ENCODE data around the gene CCDC28A. TPM values are rescaled to one million over a fixed set of nuclear protein-coding genes. Genes with fewer than 3 reads are reported as not detected.

CCDC28A gene
- polyA plus RNA-seq, 3 donors, result 22.9 to 31.6 (median 29.8) TPM

DNA sequence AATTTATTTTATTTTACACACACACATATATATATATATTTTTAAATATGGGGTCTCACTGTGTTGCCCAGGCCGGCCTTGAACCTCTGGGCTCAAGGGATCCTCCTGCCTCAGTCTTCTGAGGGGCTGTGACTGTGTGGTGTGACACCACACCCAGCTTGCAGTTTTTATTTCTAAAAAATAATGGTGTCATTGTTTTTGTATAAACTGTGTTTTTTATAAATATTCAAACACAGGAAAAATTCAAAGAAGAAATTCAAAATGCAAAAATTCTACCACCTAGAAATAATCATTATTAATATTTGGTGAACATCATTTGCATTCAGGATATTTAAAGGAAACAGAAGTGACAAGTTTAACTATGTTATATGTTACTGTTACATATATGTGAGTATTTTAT, 3.1 kb downstream of the CCDC28A start:
- no peak for DNase-seq (ENCODE audit: extremely low read depth in 1 of 11, low read depth in 9 of 11, low spot score in 4 of 11)

DNA sequence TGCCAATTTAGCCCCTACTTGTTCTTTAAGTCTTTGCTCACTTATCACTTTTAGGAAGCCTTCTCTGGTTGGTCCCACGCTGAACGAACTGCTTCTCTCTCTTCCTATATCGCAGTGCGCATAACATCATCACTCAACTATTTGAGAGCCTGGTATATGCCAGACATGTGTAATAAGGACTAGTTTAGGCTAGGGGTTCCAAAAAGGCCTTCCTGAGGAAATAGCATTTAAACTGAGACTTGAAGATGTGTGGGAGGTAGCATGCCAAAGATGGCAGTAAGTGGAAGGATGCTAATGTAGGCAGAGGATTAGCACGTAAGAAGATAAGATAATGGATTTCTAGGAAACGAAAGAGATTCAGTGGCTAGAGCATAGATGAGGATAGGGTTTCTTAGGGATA, 4.8 kb downstream of the CCDC28A start:
- DNase-seq (ENCODE audit: extremely low read depth in 1 of 11, low read depth in 9 of 11, low spot score in 4 of 11), result no peak

DNA sequence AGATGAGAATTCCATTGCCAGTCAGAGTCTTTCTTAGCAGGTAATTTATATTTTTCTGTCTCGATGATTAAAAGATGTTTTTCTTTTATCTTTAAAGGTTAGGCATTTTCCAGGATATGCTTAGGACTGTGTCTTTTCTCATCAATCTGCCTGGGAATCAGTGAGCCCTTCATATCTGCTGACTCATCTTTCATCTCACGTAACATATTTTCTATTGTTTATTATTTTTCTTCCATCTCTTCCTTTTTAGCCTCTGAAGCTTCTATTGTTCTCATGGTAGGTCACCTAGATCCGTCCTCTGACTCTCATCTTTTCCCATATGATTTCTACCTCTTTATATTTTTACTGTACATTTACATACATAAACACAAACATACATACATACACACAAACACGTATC, 8.7 kb downstream of the CCDC28A start:
- no peak for DNase-seq (ENCODE audit: extremely low read depth in 1 of 11, low read depth in 9 of 11, low spot score in 4 of 11)

- no peak for DNase-seq (ENCODE audit: extremely low read depth in 1 of 11, low read depth in 9 of 11, low spot score in 4 of 11)
Observed at GRCh38 chr6:138785079-138785478, 11.5 kb downstream of the CCDC28A start.

DNA sequence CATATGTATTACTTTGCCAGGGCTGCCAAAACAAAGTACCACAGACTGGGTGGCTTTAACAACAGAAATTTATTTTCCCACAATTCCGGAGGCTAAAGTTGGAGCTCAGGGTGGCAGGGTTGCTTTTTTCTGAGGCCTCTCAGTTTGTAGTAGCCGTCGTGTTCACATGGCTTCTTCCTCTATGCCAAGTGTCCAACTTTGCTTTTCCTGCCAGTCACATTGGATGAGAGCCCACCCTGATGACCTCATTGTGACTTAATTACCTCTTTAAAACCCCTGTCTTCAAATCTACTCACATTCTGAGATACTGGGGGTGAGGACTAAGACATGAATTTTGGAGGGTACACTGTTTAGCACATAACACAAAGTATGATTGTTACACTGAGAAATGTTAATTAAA, 12.4 kb downstream of the CCDC28A start:
- no peak for DNase-seq (ENCODE audit: extremely low read depth in 1 of 11, low read depth in 9 of 11, low spot score in 4 of 11)

GRCh38 chr6:138787138-138787537, 13.6 kb downstream of the CCDC28A start:
- no peak for DNase-seq (ENCODE audit: extremely low read depth in 1 of 11, low read depth in 9 of 11, low spot score in 4 of 11)

DNA sequence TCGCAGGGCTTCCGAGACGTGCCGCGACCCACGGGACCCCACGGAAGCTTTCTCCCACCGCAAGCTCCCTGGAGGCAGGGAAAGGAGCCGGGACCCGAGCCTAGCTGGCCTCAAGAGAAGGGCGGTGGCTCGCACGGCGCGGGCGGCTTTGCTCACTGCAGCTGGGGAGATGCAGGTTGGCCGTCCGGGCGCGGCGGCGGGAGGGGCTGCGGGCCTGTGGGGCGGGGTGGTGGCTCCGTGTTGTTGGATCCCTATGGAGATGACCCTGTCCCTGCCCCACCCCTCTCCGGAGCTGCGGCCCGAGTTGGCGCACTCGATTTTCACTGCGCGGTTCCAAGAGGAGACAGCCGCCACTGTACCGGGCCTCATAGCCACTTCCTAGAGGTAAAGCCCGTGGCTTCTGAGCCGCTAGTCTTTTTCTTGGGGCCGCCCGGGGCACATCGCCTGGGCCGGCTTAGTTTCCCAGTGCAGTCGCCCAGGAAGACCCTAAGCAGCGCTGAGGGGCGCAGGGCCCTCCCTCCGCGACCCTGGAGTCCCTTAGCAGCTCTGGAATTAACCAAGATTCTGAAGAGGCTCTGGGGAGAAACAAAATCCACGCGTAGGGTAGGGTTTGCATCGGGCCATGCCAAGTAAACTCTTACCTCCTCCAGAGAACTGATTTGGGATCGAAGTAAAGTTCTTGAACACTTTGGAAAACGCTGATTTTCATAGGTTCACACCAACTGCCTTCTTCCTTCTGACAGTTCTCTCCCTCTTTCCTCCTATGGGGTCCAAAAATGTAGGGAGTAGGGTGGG, 22.4 kb downstream of the CCDC28A start, which contains the start of gene ECT2L:
TSS of gene ECT2L (plus strand) at position 279 of the 795 bp plus-strand sequence. CDS start 17,188 bp downstream, outside the sequence.
- peak in 8 of 11 donors; percentile 33 to 70 (median 44) for DNase-seq (ENCODE audit: extremely low read depth in 1 of 11, low read depth in 9 of 11, low spot score in 4 of 11)

DNA sequence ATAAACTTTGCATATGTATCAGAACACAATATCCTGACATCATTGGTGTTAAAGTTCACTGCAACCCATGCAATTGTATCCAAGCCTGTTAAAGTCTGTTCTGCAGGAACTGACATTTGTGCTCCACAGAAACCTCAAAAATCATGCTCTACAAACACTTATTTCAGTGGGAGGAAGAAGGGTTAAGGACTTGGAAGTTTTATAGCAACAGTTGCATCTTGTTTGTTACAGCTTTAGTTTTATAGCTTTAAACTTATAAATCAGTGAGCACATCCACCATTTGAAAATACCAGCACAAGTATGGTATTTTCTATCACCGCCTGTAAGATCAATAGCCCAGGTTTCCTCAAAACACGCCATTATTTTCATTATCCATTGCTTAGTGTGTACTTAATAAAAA, 23.2 kb downstream of the CCDC28A start:
- no peak for DNase-seq (ENCODE audit: extremely low read depth in 1 of 11, low read depth in 9 of 11, low spot score in 4 of 11)

DNA sequence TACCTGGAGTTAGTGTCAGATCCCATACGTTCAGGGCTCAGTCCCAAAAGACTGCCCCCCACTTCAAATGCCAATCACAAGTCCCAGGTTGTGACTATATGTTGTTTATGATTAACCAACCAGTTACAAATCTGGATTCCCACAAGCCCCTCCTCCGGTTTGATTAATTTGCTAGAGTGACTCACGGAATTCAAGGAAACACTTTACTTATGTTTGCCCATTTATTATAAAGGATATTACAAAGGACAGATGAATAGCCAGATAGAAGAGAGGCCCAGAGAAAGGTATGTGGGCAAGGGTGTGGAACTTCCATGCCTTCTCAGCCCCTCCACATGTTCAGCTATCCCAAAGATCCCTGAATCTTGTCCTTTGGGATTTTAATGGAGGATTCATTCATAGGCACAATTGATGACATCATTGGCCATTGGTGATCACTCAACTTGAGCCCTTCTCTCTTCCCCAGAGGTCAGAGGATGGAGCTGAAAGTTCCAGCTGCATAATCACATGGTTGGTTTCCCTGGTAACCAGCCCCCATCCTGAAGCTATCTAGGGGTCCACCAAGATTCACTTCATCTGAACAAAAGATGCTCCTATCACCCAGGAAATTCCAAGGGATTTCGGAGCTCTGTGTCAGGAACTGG, 24.4 kb downstream of the CCDC28A start:
- DNase-seq (ENCODE audit: extremely low read depth in 1 of 11, low read depth in 9 of 11, low spot score in 4 of 11), result no peak

DNA sequence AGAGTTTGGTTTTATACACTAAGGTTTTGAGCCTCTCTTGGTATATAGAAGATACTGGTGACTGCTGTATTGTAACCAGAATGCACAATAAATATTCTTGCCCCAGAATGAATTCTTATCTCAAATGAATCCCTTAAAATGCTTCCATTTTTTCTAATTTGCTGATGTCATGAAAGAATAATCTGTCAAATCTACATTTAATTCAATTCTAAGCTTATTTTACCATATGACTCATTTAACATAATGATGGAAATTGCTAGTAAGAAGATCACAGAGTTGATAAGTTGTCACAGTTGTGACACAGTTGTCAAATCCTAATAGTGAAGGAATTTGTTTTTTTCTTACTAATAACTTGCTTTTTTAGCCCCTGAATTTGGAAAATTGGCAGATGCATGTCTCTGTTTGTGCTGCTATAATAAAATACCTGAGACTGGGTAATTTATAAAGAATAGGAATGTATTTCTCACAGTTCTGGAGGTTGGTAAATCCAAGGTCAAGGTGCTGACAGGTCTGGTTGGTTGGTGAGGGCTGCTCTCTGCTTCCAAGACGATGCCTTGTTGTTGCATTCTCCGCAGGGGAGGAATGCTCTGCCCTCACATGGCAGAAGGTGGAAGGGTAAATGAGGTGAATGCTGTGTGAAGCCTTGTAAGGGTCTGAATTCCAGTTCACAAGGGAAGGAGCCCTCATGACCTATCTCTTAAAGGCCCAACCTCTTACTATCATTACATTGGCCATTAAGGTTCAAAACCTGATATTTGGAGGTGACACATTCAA, 27.0 kb downstream of the CCDC28A start:
- no peak for DNase-seq (ENCODE audit: extremely low read depth in 1 of 11, low read depth in 9 of 11, low spot score in 4 of 11)

DNA sequence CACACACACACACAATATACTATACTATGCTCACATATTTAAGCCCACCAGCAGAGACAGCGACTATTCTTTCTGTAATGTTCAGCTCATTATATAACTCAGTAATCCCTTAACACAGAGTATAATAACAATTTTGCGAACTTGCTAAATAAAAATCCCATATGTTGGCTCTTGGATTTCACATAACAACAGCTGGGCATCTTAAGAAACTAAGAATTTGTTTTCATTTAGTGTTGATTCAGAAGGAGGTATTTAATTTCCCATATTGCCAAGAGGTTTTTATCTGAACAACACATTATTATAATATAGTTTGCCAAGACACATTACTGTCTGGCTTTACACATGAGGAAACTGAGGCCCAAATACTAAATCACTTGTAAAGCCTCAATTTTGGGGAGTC, 29.8 kb downstream of the CCDC28A start:
- no peak for DNase-seq (ENCODE audit: extremely low read depth in 1 of 11, low read depth in 9 of 11, low spot score in 4 of 11)

- no peak for DNase-seq (ENCODE audit: extremely low read depth in 1 of 11, low read depth in 9 of 11, low spot score in 4 of 11)
Observed at GRCh38 chr6:138803861-138804260, 30.3 kb downstream of the CCDC28A start.

- no peak for DNase-seq (ENCODE audit: extremely low read depth in 1 of 11, low read depth in 9 of 11, low spot score in 4 of 11)
Observed at GRCh38 chr6:138805016-138805765, 31.6 kb downstream of the CCDC28A start.

DNA sequence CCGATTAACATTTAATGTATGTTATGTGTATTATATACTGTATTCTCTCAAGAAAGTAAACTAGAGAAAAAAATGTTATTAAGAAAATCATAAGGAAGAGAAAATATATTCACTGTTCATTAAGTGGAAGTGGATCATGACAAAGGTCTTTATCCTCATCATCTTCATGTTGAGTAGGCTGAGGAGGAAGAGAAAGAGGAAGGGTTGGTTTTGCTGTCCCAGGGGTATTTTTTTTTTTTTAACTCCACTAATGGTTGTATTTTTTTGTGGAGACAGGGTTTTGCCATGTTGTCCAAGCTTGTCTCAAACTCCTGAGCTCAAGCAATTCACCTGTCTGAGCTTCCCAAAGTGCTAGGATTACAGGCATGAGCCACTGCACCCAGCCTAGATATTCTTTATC, 33.3 kb downstream of the CCDC28A start:
- DNase-seq (ENCODE audit: extremely low read depth in 1 of 11, low read depth in 9 of 11, low spot score in 4 of 11), result no peak

DNA sequence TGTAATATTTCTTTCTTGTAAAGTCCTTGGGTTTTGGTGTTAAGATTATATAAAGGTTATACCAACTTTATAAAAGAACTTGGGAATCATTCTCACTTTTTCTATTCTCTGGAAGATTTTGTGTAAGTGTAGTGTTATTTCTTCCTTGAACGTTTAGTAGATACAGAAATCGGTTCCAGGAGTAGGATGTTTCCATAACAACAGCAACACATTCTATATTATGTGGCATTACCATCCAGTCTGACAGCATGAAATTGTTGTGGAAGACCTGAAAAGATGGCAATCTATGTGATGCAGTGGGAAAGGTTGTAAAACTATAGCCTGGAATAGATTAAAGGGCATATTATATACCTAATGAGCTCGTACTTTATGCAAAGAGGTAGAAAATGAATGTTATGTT, 36.1 kb downstream of the CCDC28A start:
- no peak for DNase-seq (ENCODE audit: extremely low read depth in 1 of 11, low read depth in 9 of 11, low spot score in 4 of 11)

DNA sequence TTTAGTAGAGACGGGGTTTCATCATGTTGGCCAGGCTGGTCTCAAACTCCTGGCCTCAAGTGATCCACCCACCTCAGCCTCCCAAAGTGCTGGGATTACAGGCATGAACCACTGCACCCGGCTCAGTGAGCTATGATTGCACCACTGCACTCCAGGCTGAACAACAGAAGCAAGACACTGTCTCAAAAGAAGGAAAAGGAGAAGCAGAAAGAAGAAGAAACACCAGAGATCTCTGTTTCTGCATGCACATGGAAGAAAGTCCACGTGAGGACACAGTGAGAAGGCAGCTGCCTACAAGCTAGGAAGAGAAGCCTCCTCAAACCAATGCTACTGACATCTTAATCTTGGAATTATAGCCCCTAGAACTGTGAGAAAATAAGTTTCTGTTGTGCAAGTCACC, 38.3 kb downstream of the CCDC28A start:
- no peak for DNase-seq (ENCODE audit: extremely low read depth in 1 of 11, low read depth in 9 of 11, low spot score in 4 of 11)

GRCh38 chr6:138814179-138814834, 40.7 kb downstream of the CCDC28A start:
- DNase-seq (ENCODE audit: extremely low read depth in 1 of 11, low read depth in 9 of 11, low spot score in 4 of 11), result no peak

GRCh38 chr6:138815221-138815620, 41.7 kb downstream of the CCDC28A start:
- DNase-seq (ENCODE audit: extremely low read depth in 1 of 11, low read depth in 9 of 11, low spot score in 4 of 11), result no peak
